Stimulated activated naive B cell treated with anti-CD40 and anti-IgM and Interleukin-4, amounts not matched to agents 10 μg/mL and 1 μg/mL and 100 μg/mL, for 72 hours (primary cell): ENCODE results near the gene ELFN2.

ENCODE experiments used
- ATAC-seq, 2 donors: fragments of 150-1000 bp; cut with Tn5 transposase; replicated peaks; 2 replicates each; pipeline ENCODE4 v1.10.0; 2021; ENCODE audit warnings: moderate library complexity in 1 of 2
- DNase-seq: peaks from one replicate; pipeline ENCODE4 v3.0.0; 2021
- H3K27ac Mint-ChIP-seq: one replicate; pipeline ENCODE4 v1.8.0; 2022; ENCODE audit warnings: mild to moderate bottlenecking, mixed read lengths
- H3K27me3 Mint-ChIP-seq, 2 donors: one replicate each; pipeline ENCODE4 v1.8.0; 2022; ENCODE audit warnings: mixed read lengths in 2 of 2
- H3K36me3 Mint-ChIP-seq, 2 donors: one replicate each; pipeline ENCODE4 v1.8.0; 2022; ENCODE audit warnings: mixed read lengths in 2 of 2, mild to moderate bottlenecking in 1 of 2
- H3K4me1 Mint-ChIP-seq, 2 donors: one replicate each; pipeline ENCODE4 v1.8.0; 2022; ENCODE audit warnings: mixed read lengths in 2 of 2, mild to moderate bottlenecking in 1 of 2
- H3K4me3 Mint-ChIP-seq, 2 donors: one replicate each; pipeline ENCODE4 v1.8.0; 2022; ENCODE audit warnings: mild to moderate bottlenecking in 2 of 2, mixed read lengths in 2 of 2, moderate library complexity in 1 of 2
- H3K9me3 Mint-ChIP-seq, 2 donors: one replicate each; pipeline ENCODE4 v1.8.0; 2022; ENCODE audit warnings: mixed read lengths in 2 of 2, mild to moderate bottlenecking in 1 of 2

Gene ELFN2

GRCh38 chr22:37384691-37385090, 42.6 kb downstream of the ELFN2 start:
- Mint-ChIP-seq H3K9me3 (no peaks in the 10 kb centered on the region), H3K27ac (no peak overlapping the region), H3K4me1 (peaks cover 26 to 28% of the 10 kb centered on the region in 2 donors), H3K36me3 (no peaks in the 10 kb centered on the region), H3K27me3 (peaks cover 58 to 65% of the 10 kb centered on the region in 2 donors), H3K4me3 (no peak overlapping the region)
- DNase-seq (no peak), ATAC-seq (no peak)

GRCh38 chr22:37383341-37383740, 43.9 kb downstream of the ELFN2 start:
- DNase-seq: no peak
- Mint-ChIP-seq H3K36me3 (no peaks in the 10 kb centered on the region), H3K4me3 (no peak overlapping the region), H3K27me3 (peaks cover 66 to 77% of the 10 kb centered on the region in 2 donors), H3K9me3 (no peaks in the 10 kb centered on the region), H3K27ac (no peak overlapping the region), H3K4me1 (peaks cover 33 to 35% of the 10 kb centered on the region in 2 donors)
- peak; percentile 61 to 72 for ATAC-seq

GRCh38 chr22:37381489-37381888, 45.8 kb downstream of the ELFN2 start:
- no peak overlapping the region for H3K4me3 Mint-ChIP-seq
- ATAC-seq (no peak), DNase-seq (no peak)
- H3K27me3 Mint-ChIP-seq: peaks cover 65 to 77% of the 10 kb centered on the region in 2 donors
- no peak overlapping the region for H3K27ac Mint-ChIP-seq
- H3K9me3 Mint-ChIP-seq: no peaks in the 10 kb centered on the region
- no peaks in the 10 kb centered on the region for H3K36me3 Mint-ChIP-seq
- peaks cover 26 to 37% of the 10 kb centered on the region in 2 donors for H3K4me1 Mint-ChIP-seq

GRCh38 chr22:37379722-37380121, 47.6 kb downstream of the ELFN2 start:
- H3K36me3 Mint-ChIP-seq: no peaks in the 10 kb centered on the region
- peaks cover 72 to 79% of the 10 kb centered on the region in 2 donors for H3K27me3 Mint-ChIP-seq
- no peaks in the 10 kb centered on the region for H3K9me3 Mint-ChIP-seq
- H3K27ac Mint-ChIP-seq: no peak overlapping the region
- no peak overlapping the region for H3K4me3 Mint-ChIP-seq
- DNase-seq (no peak), ATAC-seq (no peak)
- H3K4me1 Mint-ChIP-seq: peaks cover 34 to 45% of the 10 kb centered on the region in 2 donors

GRCh38 chr22:37379085-37379484, 48.2 kb downstream of the ELFN2 start:
- no peaks in the 10 kb centered on the region for H3K36me3 Mint-ChIP-seq
- peaks cover 78 to 85% of the 10 kb centered on the region in 2 donors for H3K27me3 Mint-ChIP-seq
- DNase-seq (no peak), ATAC-seq (peak in 1 of 2 donors; percentile 27)
- H3K27ac Mint-ChIP-seq: no peak overlapping the region
- H3K4me1 Mint-ChIP-seq: peaks cover 34 to 45% of the 10 kb centered on the region in 2 donors
- H3K4me3 Mint-ChIP-seq: no peak overlapping the region
- no peaks in the 10 kb centered on the region for H3K9me3 Mint-ChIP-seq

GRCh38 chr22:37378642-37379058, 48.6 kb downstream of the ELFN2 start:
- H3K36me3 Mint-ChIP-seq: no peaks in the 10 kb centered on the region
- H3K4me1 Mint-ChIP-seq: peaks cover 33 to 42% of the 10 kb centered on the region in 2 donors
- no peak overlapping the region for H3K4me3 Mint-ChIP-seq
- DNase-seq (no peak), ATAC-seq (no peak)
- H3K27me3 Mint-ChIP-seq: peaks cover 78 to 87% of the 10 kb centered on the region in 2 donors
- no peak overlapping the region for H3K27ac Mint-ChIP-seq
- no peaks in the 10 kb centered on the region for H3K9me3 Mint-ChIP-seq

- H3K4me1 Mint-ChIP-seq: peaks cover 26 to 35% of the 10 kb centered on the region in 2 donors
- peak overlapping the region; percentile 20 for H3K27ac Mint-ChIP-seq
- no peaks in the 10 kb centered on the region for H3K9me3 Mint-ChIP-seq
- no peak overlapping the region for H3K4me3 Mint-ChIP-seq
- peak; percentile 54 to 55 for ATAC-seq
- DNase-seq: no peak
- H3K36me3 Mint-ChIP-seq: no peaks in the 10 kb centered on the region
- H3K27me3 Mint-ChIP-seq: peaks cover 71 to 80% of the 10 kb centered on the region in 2 donors
Observed at GRCh38 chr22:37377927-37378326, 49.4 kb downstream of the ELFN2 start.

- Mint-ChIP-seq H3K27me3 (peaks cover 67 to 74% of the 10 kb centered on the region in 2 donors), H3K36me3 (no peaks in the 10 kb centered on the region), H3K4me1 (peaks cover 24 to 29% of the 10 kb centered on the region in 2 donors), H3K27ac (no peak overlapping the region), H3K4me3 (no peak overlapping the region), H3K9me3 (no peaks in the 10 kb centered on the region)
- DNase-seq: no peak
- no peak for ATAC-seq
Observed at GRCh38 chr22:37377138-37377537, 50.1 kb downstream of the ELFN2 start.

GRCh38 chr22:37376643-37377042, 50.6 kb downstream of the ELFN2 start:
- no peak for ATAC-seq
- H3K36me3 Mint-ChIP-seq: no peaks in the 10 kb centered on the region
- peaks cover 23 to 29% of the 10 kb centered on the region in 2 donors for H3K4me1 Mint-ChIP-seq

GRCh38 chr22:37375801-37376200, 51.5 kb downstream of the ELFN2 start:
- Mint-ChIP-seq H3K9me3 (no peaks in the 10 kb centered on the region), H3K36me3 (no peaks in the 10 kb centered on the region), H3K4me3 (no peak overlapping the region), H3K4me1 (peaks cover 24 to 38% of the 10 kb centered on the region in 2 donors), H3K27me3 (peaks cover 55 to 64% of the 10 kb centered on the region in 2 donors), H3K27ac (no peak overlapping the region)
- DNase-seq: no peak
- no peak for ATAC-seq

More at GRCh38 chr22:37376643-37377042, 50.6 kb downstream of the ELFN2 start:
- no peak for DNase-seq
- Mint-ChIP-seq H3K27me3 (peaks cover 62 to 69% of the 10 kb centered on the region in 2 donors), H3K9me3 (no peaks in the 10 kb centered on the region), H3K27ac (no peak overlapping the region), H3K4me3 (no peak overlapping the region)

- H3K9me3 Mint-ChIP-seq: no peaks in the 10 kb centered on the region
Observed at GRCh38 chr22:37374571-37374970, 52.7 kb downstream of the ELFN2 start.

GRCh38 chr22:37373451-37373850, 53.8 kb downstream of the ELFN2 start:
- Mint-ChIP-seq H3K9me3 (no peaks in the 10 kb centered on the region), H3K27ac (no peak overlapping the region), H3K4me1 (peaks cover 34 to 52% of the 10 kb centered on the region in 2 donors), H3K36me3 (no peaks in the 10 kb centered on the region), H3K27me3 (peaks cover 38 to 44% of the 10 kb centered on the region in 2 donors), H3K4me3 (no peak overlapping the region)
- no peak for DNase-seq
- ATAC-seq: no peak

More at GRCh38 chr22:37374571-37374970, 52.7 kb downstream of the ELFN2 start:
- H3K27ac Mint-ChIP-seq: no peak overlapping the region
- DNase-seq (no peak), ATAC-seq (no peak)
- H3K27me3 Mint-ChIP-seq: peaks cover 46 to 55% of the 10 kb centered on the region in 2 donors
- H3K4me3 Mint-ChIP-seq: no peak overlapping the region
- H3K4me1 Mint-ChIP-seq: peaks cover 34 to 49% of the 10 kb centered on the region in 2 donors
- no peaks in the 10 kb centered on the region for H3K36me3 Mint-ChIP-seq

GRCh38 chr22:37371911-37372310, 55.4 kb downstream of the ELFN2 start:
- Mint-ChIP-seq H3K4me1 (peaks cover 34 to 49% of the 10 kb centered on the region in 2 donors), H3K4me3 (no peak overlapping the region), H3K27ac (no peak overlapping the region), H3K27me3 (peaks cover 26 to 28% of the 10 kb centered on the region in 2 donors), H3K9me3 (no peaks in the 10 kb centered on the region), H3K36me3 (no peaks in the 10 kb centered on the region)
- no peak for ATAC-seq
- DNase-seq: no peak

GRCh38 chr22:37371491-37371890, 55.8 kb downstream of the ELFN2 start:
- no peak for DNase-seq
- H3K4me3 Mint-ChIP-seq: no peak overlapping the region
- H3K4me1 Mint-ChIP-seq: peaks cover 38 to 53% of the 10 kb centered on the region in 2 donors

GRCh38 chr22:37370306-37370979, 56.8 kb downstream of the ELFN2 start:
- Mint-ChIP-seq H3K4me1 (peaks cover 43 to 56% of the 10 kb centered on the region in 2 donors), H3K4me3 (peak overlapping the region; percentile 32 to 46), H3K27me3 (peaks cover 13 to 15% of the 10 kb centered on the region in 2 donors), H3K36me3 (no peaks in the 10 kb centered on the region), H3K27ac (peak overlapping the region; percentile 88), H3K9me3 (no peaks in the 10 kb centered on the region)
- ATAC-seq (peak; percentile 54 to 59), DNase-seq (peak; percentile 9)

More at GRCh38 chr22:37371491-37371890, 55.8 kb downstream of the ELFN2 start:
- Mint-ChIP-seq H3K9me3 (no peaks in the 10 kb centered on the region), H3K27me3 (peaks cover 22 to 24% of the 10 kb centered on the region in 2 donors), H3K36me3 (no peaks in the 10 kb centered on the region), H3K27ac (no peak overlapping the region)
- no peak for ATAC-seq
